GM18870 (cell line): ENCODE results near the gene CLIP1.
"Not testable (repeated sequence)": the region's sequence is repeated elsewhere in the genome, so short reads cannot be mapped to it uniquely, and the experiment has no call there.

Source experiments
- ATAC-seq: cut with Tn5 transposase; IDR thresholded peaks from one replicate; pipeline ENCODE4 v1.9.1; 2021; ENCODE audit warnings: moderate library complexity; ENCODE audit not compliant: unreplicated experiment

Gene CLIP1

DNA sequence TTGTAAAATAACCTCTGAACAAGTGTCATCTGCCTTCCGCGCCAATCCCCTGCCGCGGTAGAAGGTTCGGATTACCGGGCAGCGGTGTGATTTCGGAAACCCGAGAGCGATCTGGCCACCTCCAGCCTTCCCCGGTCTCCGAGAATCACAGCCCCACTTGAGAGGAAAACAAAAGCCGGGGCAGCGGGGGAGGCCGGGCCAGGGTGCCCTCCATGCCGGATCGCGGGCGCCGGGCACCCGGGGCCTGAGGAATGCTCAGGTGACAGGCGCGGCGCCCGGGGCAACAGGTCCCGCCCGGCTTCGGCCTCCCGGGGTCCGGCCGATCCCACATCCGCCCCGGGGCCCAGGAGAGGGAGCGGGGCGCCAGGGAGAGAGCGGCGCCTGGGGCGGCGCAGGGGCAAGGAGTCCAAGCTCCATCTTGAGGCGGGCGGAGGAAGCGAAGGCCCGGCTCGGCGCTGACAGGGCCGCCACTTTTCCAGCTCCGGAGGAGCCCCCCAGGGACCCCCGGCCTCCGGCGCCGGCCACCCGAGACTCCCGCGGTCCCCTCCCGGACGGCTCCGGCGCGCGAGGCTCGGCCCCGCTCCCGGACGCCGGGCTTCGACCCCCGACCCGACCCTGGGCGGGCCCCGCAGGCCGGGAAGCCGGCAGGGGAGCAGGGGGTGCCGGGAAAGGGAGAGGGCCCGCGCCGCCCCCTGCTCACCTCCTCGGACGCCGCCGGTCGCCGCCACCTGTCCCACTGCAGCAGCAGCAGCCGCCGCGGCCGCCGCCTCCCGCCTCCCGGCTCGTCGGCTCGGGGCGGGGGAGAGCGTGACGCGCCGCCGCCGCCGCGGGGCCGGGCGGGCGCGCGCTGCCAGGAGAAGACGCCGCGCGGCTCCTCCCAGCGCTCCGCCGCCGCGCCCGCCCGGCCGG, at the start of gene CLIP1:
Gene CLIP1, minus strand, starts transcription at position 849 of the 909 bp plus-strand sequence. CDS start 42,217 bp downstream, outside the sequence.
- no peak for ATAC-seq

DNA sequence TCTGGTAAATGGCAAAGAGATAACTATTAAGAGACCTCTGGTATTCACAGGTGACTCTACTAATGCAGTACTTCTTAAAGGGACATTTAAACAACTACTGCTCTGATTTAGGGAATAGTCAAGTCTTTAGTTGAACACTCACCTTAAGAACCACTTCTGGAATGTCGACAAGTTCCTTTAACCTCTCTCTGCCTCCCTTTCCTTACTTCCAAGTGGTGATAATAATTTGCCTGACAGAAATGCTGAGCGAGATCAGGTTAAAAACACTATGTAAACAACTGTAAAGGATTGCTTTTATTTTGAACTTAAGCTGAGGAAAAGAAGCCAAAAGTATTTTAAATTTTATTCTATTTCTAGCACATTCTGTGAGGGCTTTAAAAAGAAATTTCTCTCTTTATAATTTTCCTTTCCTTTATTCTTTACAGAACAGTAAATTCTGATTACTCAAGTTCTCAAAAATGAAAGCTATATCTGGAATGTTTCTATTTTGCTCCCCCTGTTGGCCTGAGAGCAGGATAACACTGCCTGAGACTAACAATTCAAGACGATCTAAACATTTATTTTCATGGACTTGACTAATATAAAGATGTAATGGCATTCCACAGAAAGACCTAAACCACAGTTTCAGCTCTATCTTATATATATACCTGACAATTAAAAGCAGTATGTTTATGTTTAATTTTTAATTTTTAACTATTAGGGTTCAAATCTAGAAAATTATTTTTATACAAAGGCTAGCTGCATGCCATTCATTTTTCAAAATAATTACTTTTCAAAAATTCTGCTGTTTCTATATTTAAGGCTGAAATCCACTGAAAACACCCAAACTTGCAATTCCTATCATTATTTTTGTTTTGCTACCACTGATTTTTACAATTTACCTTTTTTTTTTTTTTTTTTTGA, 49.1 kb upstream of the CLIP1 start:
- ATAC-seq = no peak

DNA sequence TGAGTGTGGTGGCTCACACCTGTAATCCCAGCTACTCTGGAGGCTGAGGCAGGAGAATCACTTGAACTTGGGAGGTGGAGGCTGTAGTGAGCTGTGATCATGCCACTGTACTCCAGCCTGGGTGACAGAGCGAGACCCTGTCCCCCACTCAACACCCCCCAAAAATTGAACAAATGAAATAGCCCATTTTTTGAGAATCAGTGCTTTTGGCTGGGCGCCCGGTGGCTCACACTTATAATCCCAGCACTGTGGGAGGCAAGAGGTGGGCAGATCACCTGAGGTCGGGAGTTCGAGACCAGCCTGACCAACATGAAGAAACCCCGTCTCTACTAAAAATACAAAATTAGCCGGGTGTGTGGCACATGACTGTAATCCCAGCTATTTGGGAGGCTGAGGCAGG, 48.1 kb upstream of the CLIP1 start:
- not testable (repeated sequence) for ATAC-seq

DNA sequence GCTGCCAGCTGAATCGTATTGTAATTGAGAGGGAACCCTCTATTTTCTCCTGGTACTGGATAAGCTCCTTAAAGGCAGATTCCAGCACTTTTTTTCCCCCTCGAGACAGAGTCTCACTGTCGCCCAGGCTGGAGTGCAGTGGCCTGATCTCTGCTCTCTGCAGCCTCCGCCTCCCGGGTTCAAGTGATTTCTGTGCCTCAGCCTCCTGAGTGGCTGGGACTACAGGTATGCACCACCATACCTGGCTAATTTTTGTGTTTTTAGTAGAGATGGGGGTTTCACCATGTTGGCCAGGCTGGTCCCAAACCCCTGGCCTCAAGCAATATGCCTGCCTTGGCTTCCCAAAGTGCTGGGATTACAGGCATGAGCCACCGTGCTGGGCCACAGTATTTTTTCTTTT, 47.4 kb upstream of the CLIP1 start:
- not testable (repeated sequence) for ATAC-seq

DNA sequence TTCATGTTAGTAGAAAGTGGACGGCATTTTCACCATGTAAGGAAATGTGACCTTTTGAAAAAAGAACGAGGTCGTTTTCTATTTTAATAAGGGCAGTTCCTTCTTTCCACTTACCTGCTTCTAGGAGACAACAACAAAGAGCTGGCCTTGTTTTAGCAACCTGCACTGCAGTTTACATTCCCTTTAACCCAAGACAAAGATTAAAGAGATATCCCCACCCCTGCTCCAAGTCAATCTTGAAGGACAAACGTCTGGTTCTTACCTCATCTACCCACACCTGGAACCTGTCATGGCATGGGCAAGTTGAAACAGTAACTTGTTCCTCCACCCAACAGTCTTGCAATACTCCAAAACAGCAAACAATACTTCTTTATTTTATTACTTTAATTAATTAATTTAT, 45.5 kb upstream of the CLIP1 start:
- no peak for ATAC-seq

DNA sequence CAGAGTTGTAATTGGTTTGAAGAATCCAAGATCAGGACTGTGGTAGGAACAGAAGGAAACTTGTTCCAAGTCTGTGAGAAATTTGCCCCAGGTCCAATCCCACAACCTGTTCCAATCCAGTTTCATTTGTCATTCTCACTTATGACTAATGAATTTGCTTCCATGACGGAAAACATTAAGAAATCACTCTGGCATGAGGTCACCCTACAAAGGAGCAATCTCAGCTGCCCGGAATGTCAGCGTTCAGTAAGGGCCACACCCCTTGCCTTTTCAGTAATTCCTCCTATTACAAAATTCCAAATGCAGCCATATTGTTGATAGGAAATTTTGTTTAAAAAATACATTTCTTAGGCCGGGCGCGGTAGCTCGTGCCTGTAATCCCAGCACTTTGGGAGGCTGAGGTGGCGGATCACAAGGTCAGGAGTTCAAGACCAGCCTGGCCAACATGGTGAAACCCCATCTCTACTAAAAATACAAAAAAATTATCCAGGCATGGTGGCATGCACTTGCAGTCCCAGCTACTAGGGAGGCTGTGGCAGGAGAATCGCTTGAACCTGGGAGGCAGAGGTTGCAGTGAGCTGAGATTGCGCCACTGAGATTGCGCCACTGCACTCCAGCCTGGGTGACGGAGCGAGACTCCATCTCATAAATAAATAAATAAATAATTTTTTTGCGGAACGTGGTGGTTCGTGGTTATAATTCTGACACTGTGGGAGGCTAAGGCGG, 42.0 kb upstream of the CLIP1 start:
- not testable (repeated sequence) for ATAC-seq

DNA sequence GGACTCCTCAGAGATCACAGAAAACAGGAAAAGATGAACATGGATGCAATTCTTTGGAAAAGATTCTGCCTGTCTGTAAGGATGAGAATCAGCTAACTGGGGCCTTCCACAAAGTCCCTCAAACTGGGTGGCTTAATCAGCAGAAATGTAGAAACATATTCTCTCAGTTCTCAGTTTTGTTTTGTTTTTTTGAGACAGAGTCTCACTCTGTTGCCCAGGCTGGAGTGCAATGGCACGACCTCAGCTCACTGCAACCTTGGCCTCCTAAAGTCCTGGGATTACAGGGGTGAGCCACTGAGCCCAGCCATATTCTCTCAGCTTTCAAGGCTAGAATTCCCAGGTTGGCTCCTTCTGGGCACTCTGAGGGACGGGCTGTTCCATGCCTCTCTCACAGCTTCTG, 38.2 kb upstream of the CLIP1 start:
- ATAC-seq = no peak

DNA sequence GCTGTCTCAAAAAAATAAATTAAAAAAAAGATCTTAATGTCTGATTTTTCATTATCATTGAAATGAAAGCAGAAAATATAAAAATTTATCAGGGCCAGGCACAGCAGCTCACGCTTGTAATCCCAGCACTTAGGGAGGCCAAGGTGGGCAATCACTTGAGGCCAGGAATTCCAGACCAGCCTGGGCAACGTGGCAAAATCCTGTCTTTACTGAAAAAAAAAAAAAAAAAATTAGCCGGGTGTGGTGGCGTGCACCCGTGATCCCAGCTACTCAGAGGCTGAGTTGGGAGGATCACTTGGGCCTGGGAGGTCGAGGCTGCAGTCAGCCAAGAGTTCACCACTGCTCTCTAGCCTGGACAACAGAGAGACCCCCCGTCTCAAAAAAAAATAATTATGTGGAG, 37.6 kb upstream of the CLIP1 start:
- no peak for ATAC-seq

DNA sequence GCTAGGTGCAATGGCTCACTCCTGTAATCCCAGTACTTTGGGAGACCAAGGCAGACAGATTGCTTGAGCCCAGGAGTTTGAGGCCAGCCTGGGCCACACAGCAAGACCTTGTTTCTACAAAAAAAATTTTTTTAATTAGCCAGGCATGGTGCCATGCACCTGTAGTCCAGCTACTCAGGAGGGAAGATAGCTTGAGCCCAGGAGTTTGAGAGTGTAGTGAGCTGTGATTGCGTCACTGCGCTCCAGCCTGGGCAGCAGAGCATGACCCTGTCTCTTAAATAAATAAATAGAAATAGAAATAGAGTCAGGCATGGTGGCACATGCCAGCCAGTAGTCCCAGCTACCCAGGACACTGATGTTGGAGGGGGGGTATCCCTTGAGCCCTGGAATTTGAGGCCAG, 36.7 kb upstream of the CLIP1 start:
- no peak for ATAC-seq

DNA sequence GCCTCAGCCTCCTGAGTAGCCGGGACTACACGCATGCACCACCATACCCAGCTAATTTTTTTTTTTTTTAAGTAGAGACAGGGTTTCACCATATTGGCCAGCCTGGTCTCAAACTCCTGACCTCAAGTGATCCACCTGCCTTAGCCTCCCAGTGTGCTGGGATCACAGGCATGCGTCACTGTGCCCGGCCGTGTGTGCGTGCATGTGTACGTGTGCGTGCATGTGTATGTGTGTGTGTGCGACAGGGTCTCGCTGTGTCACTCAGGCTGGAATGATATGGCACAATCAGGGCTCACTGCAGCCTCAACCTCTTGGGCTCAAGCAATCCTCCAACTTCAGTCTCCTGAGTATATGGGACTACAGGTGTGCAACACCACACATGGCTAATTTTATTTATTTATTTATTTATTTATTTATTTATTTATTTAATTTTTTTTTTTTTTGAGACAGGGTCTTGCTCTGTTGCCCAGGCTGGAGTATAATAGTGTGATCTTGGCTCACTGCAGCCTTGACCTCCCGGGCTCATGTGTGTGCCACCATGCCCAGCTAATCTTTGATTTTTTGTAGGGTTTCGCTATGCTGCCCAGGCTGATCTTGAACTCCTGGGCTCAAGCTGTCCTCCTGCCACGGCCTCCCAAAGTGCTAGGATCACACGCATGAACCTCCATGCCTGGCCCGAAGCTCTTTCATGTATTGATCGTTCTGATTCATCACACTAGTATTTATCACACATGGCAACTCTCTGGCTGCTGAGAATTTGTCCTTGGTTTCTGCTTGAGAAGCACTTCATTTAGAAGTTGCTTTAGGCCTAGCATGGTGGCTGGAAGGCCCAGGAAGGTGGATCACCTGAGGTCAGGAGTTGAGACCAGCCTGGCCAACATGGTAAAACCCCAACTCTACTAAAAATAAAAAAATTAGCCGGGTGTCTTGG, 35.9 kb upstream of the CLIP1 start:
- ATAC-seq = no peak

DNA sequence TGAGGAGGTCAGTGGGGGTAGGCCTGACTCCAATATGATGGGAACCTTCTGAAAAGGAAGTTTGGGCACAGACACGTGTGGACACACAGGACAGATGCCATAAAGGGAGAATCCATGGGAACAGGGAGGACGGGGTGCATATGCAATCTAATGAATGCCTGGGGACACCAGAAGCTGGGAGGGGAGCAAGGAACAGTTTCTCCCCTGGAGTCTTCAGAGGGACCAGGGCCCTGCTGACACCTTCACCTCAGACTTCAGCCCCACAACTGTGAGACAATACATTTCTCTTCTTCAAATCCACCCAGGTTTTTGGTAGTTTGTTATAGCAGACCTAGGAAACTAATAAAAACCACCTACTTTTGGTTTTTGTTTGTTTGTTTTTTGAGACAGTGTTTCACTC, 35.2 kb upstream of the CLIP1 start:
- no peak for ATAC-seq

DNA sequence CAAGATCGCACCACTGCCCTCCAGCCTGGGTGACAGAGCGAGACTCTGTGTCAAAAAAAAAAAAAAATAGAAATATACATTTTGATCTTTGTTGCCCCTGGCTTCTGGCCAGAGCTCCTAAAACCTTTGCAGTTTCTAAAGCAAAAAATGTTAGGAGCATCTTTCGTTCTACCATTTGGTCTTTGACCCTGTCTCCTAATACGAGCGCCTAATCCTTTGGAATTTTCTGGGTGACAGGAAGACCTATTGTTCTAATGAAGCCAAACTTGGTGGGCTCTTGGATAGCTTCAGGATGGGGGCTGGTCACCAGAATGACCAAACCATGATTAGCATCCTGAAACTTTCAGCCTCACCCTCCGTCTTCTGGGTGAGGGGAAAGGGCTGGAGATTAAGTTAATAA, 32.3 kb upstream of the CLIP1 start:
- ATAC-seq = no peak

DNA sequence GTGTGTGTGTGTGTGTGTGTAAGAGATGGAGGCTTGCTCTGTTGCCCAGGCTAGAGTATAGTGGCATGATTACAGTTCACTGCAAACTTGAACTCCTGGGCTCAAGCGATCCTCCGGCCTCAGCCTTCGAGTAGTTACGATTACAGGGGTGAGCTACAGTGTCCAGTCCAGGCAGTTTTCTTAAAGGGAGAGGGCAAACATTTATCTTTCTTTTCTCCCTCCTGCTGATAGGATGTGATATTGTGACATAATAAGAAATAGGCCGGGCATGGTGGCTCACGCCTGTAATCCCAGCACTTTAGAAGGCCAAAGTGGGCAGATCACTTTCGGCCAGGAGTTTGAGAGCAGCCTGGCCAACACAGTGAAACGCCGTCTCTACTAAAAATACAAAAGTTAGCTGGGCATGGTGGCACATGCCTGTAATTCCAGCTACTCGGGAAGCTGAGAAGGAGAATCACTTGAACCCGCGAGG, 31.8 kb upstream of the CLIP1 start:
- ATAC-seq = no peak

DNA sequence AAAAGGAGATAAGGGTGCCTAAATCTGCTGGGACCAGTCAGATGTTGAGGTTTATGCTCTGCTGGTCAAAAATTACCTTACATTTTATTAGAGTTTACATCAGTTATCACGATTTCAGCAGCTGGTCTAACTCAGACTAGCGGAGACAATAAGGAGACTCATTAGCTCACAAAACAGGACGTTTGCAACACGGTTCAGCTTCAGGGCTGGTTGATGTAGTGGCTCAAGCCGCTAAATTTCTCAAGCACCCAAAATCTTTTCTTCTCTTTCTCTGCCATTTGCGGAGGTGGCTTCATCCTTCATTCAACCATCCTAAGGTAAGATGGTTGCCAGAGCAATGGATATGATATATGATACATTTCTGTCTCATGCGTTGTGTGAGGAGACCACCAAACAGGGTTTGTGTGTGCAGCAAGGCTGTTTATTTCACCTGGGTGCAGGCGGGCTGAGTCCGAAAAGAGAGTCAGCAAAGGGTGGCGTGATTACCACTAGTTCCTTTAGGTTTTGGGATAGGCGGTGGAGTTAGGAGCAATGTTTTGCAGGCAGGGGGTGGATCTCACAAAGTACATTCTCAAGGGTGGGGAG, 30.3 kb upstream of the CLIP1 start:
- ATAC-seq = no peak

DNA sequence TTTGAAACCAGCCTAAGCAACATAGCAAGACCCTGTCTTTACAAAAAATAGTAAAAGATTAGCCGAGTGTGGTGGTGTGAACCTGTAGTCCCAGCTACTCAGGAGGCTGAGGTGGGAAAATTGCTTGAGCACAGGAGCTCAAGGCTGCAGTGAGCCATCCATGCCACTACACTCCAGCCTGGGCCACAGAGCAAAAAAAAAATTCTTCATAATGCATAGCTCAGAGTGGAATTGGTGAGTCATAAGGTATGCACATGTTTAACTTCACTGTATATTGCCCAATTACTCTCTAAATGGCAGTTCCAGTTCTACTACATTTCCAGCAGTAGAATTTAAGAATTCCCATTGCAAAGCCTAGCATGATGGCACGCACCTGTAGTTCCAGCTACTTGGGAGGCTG, 26.8 kb upstream of the CLIP1 start:
- no peak for ATAC-seq

DNA sequence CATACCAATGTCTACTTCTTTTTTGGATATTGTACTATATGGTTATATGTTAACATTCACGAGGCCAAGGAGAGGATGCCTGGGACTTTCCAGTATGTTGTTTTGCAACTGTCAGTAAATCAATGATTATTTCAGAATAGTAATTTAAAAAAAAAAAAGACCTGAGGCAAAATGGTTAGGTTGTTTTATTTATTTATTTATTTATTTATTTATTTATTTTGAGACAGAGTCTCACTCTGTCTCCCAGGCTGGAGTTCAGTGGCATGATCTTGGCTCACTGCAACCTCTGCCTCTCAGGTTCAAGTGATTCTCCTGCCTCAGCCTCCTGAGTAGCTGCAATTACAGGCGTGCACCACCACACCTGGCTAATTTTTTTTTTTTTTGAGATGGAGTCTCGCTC, 25.4 kb upstream of the CLIP1 start:
- not testable (repeated sequence) for ATAC-seq

DNA sequence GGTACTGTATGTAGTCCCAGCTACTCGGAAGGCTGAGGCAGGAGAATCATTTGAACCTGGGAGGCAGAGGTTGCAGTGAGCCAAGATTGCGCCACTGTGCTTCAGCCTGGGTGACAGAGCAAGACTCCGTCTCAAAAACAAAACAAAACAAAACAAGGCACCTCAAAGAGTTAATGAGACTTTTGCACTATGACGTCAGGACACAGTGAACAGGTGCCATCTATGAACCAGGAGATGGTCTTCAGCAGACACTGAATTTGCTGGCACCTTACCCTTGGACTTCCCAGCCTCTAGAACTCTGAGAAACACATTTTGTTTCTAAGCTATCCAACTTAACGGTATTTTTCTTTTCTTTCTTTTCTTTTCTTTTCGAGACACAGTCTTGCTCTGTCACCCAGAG, 23.9 kb upstream of the CLIP1 start:
- not testable (repeated sequence) for ATAC-seq

DNA sequence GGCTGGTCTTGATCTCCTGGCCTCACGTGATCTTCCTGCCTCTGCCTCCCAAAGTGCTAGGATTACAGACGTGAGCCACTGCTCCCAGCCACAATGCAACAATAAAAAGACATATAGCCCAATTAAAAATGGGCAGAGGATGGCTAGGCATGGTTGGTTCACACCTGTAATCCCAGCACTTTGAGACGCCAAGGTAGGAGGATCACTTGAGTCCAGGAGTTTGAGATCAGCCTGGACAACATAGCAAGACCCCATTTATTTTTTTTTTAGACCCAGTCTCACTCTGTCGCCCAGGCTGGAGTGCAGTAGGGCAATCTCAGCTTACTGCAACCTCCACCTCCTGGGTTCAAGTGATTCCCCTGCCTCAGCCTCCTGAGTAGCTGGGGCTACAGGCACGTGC, 21.6 kb upstream of the CLIP1 start:
- ATAC-seq = not testable (repeated sequence)

DNA sequence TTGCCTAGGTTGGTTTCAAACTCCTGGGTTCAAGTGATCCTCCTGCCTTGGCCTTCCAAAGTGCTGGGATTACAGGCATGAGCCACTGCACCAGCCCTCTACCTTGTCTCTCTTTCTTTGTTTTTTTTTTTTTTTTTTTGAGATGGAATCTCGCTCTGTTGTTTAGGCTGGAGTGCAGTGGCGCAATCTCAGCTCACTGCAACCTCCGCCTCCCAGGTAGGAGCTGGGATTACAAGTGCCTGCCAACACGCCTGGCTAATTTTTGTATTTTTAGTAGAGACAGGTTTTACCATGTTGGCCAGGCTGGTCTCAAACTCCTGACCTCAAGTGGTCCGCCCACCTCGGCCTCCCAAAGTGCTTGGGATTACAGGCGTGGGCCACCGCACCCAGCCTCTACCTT, 16.4 kb upstream of the CLIP1 start:
- ATAC-seq = not testable (repeated sequence)
